OCI-LY7 (cell line): ENCODE results near the gene ANKRD22. TPM values are rescaled to one million over a fixed set of nuclear protein-coding genes. Genes with fewer than 3 reads are reported as not detected.

Source experiments
- BruUV-seq: library from RNA; stranded (reverse); fragments of 400-500 nt; replicated peaks from 2 replicates; lab custom pipeline; 2021; lab: Mats Ljungman, UMichigan
- CTCF ChIA-PET: fragments of 300-600 bp; sonication (Branson Sonifier 250); formaldehyde crosslinking; loops from one replicate; lab custom pipeline; 2022; ENCODE audit warnings: antibody characterized with exemption; ENCODE audit not compliant: unreplicated experiment; lab: Charles Lee
- POLR2A ChIA-PET: fragments of 300-600 bp; sonication (Branson Sonifier 250); formaldehyde crosslinking; loops from one replicate; lab custom pipeline; 2022; ENCODE audit warnings: antibody characterized with exemption; lab: Charles Lee
- DNase-seq: peaks from one replicate; pipeline ENCODE4 v3.0.0-alpha.2; 2015; ENCODE audit warnings: low spot score
- H2AFZ ChIP-seq: fragments of 200-600 bp; sonication (generic), shearing (Covaris generic); 2 replicates; pipeline ENCODE4 v1.6.1; 2014; ENCODE audit warnings: mild to moderate bottlenecking, antibody characterized with exemption, low read length, moderate library complexity
- H3K27ac ChIP-seq: fragments of 200-600 bp; sonication (generic); 2 replicates; pipeline ENCODE4 v1.5.1; 2014; ENCODE audit warnings: mixed run types, low read depth, mild to moderate bottlenecking, moderate library complexity, low read length, inconsistent platforms; ENCODE audit not compliant: poor library complexity, severe bottlenecking
- H3K36me3 ChIP-seq: fragments of 200-600 bp; sonication (generic); 2 replicates; pipeline ENCODE4 v1.6.1; 2014; ENCODE audit warnings: mild to moderate bottlenecking, antibody characterized with exemption, low read length, moderate library complexity, mixed read lengths; ENCODE audit not compliant: insufficient read depth
- H3K4me1 ChIP-seq: fragments of 200-600 bp; sonication (generic); 2 replicates; pipeline ENCODE4 v1.5.1; 2014; ENCODE audit warnings: mild to moderate bottlenecking, low read length; ENCODE audit not compliant: insufficient read depth, poor library complexity, severe bottlenecking
- H3K4me2 ChIP-seq: fragments of 200-600 bp; sonication (generic); 2 replicates; pipeline ENCODE4 v1.6.1; 2014; ENCODE audit warnings: mild to moderate bottlenecking, low read length
- H3K4me3 ChIP-seq: fragments of 200-600 bp; sonication (generic); 2 replicates; pipeline ENCODE4 v1.5.1; 2014; ENCODE audit warnings: mild to moderate bottlenecking, low read depth, low read length; ENCODE audit not compliant: poor library complexity, severe bottlenecking
- H3K79me2 ChIP-seq: fragments of 200-600 bp; sonication (generic); 2 replicates; pipeline ENCODE4 v1.6.1; 2016; ENCODE audit warnings: low read depth, mild to moderate bottlenecking, low read length, moderate library complexity, mixed read lengths; ENCODE audit not compliant: insufficient read depth
- H3K9me2 ChIP-seq: fragments of 200-600 bp; sonication (generic); 2 replicates; pipeline ENCODE4 v1.6.1; 2016; ENCODE audit warnings: mild to moderate bottlenecking, low read length, mixed read lengths; ENCODE audit not compliant: insufficient read depth
- H3K9me3 ChIP-seq: fragments of 200-600 bp; sonication (generic); 2 replicates; pipeline ENCODE4 v1.6.1; 2014; ENCODE audit warnings: mild to moderate bottlenecking, mixed run types, low read length, mixed read lengths
- H4K20me1 ChIP-seq: fragments of 200-600 bp; sonication (generic); 2 replicates; pipeline ENCODE4 v1.6.1; 2014; ENCODE audit warnings: mild to moderate bottlenecking, antibody characterized with exemption, low read length, moderate library complexity, mixed read lengths; ENCODE audit not compliant: insufficient read depth
- EZH2phosphoT487 ChIP-seq: fragments of 200-600 bp; sonication (generic); IDR thresholded peaks from 2 replicates; pipeline ENCODE4 v1.6.1; 2018; ENCODE audit warnings: low read depth, borderline replicate concordance, mild to moderate bottlenecking, mixed run types, antibody characterized with exemption, low read length, moderate library complexity, mixed read lengths
- intact Hi-C: fragments of 100-400 bp; cut with micrococcal nuclease; formaldehyde crosslinking; loops from one replicate; pipeline ENCODE4 v1.10.0; 2022; ENCODE audit not compliant: unreplicated experiment
- total RNA-seq, 2 experiments: library from RNA; depleted of rRNA in 1 of 2; stranded (reverse); fragments of >200 nt in 1 of 2; shearing (Covaris generic) in 1 of 2; gene quantifications; 2 replicates each; pipeline ENCODE4 v1.2.3, GENCODE V29; 2014 to 2022
- TF ChIP-seq, protein P1 (sequence below): fragments of 200-600 bp; sonication (generic); conservative IDR thresholded peaks from 2 replicates; pipeline ENCODE4 v1.5.1; 2014; ENCODE audit warnings: mild to moderate bottlenecking, antibody characterized with exemption, low read length, moderate library complexity, mixed read lengths

ANKRD22 gene
- total RNA-seq, 2 experiments from 2014 or later = not detected

- Histone ChIP-seq H2AFZ (no peak overlapping the region), H3K9me2 (no peaks in the 10 kb centered on the region)
- CTCF ChIA-PET = no interaction called here
Observed at GRCh38 chr10:88786032-88786770, 65.4 kb downstream of the ANKRD22 start.

GRCh38 chr10:88783724-88784123, 67.9 kb downstream of the ANKRD22 start:
- Histone ChIP-seq H3K4me2 (no peak overlapping the region), H4K20me1 (no peaks in the 10 kb centered on the region), H3K27ac (no peak overlapping the region), H3K36me3 (no peaks in the 10 kb centered on the region), H3K79me2 (no peaks in the 10 kb centered on the region), H3K9me2 (no peaks in the 10 kb centered on the region), H3K9me3 (no peaks in the 10 kb centered on the region), H3K4me3 (no peak overlapping the region), H2AFZ (no peak overlapping the region), H3K4me1 (no peaks in the 10 kb centered on the region)
- TF ChIP-seq, protein P1, sequence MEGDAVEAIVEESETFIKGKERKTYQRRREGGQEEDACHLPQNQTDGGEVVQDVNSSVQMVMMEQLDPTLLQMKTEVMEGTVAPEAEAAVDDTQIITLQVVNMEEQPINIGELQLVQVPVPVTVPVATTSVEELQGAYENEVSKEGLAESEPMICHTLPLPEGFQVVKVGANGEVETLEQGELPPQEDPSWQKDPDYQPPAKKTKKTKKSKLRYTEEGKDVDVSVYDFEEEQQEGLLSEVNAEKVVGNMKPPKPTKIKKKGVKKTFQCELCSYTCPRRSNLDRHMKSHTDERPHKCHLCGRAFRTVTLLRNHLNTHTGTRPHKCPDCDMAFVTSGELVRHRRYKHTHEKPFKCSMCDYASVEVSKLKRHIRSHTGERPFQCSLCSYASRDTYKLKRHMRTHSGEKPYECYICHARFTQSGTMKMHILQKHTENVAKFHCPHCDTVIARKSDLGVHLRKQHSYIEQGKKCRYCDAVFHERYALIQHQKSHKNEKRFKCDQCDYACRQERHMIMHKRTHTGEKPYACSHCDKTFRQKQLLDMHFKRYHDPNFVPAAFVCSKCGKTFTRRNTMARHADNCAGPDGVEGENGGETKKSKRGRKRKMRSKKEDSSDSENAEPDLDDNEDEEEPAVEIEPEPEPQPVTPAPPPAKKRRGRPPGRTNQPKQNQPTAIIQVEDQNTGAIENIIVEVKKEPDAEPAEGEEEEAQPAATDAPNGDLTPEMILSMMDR = no peak
- TF ChIP-seq EZH2phosphoT487 = no peak
- no peak for DNase-seq
- no TSS peak for BruUV-seq
- CTCF ChIA-PET = no interaction called here
- intact Hi-C loops = no loop called here
- POLR2A ChIA-PET = interaction anchor here (0.6 kb wide), 1 partner anchor 54 kb away, joined by 3 read pairs; no protein-coding TSS in a partner anchor

More at GRCh38 chr10:88786032-88786770, 65.4 kb downstream of the ANKRD22 start:
- intact Hi-C loops = no loop called here
- Histone ChIP-seq H3K79me2 (no peaks in the 10 kb centered on the region), H3K4me3 (no peak overlapping the region), H3K4me2 (no peak overlapping the region), H3K9me3 (no peaks in the 10 kb centered on the region), H4K20me1 (no peaks in the 10 kb centered on the region), H3K36me3 (no peaks in the 10 kb centered on the region), H3K27ac (no peak overlapping the region), H3K4me1 (no peaks in the 10 kb centered on the region)
- DNase-seq = no peak
- no TSS peak for BruUV-seq
- TF ChIP-seq, protein P1 = no peak
- no peak for TF ChIP-seq EZH2phosphoT487
- POLR2A ChIA-PET = no interaction called here

- no peaks in the 10 kb centered on the region for H3K9me2 ChIP-seq
- H3K9me3 ChIP-seq = no peaks in the 10 kb centered on the region
- intact Hi-C loops = no loop called here
- ChIA-PET POLR2A (no interaction called here), CTCF (no interaction called here)
- no peaks in the 10 kb centered on the region for H3K36me3 ChIP-seq
- no peak overlapping the region for H2AFZ ChIP-seq
- DNase-seq = no peak
- no TSS peak for BruUV-seq
- TF ChIP-seq, protein P1 = no peak
- TF ChIP-seq EZH2phosphoT487 = no peak
- H4K20me1 ChIP-seq = no peaks in the 10 kb centered on the region
- no peak overlapping the region for H3K4me2 ChIP-seq
- H3K79me2 ChIP-seq = no peaks in the 10 kb centered on the region
- H3K27ac ChIP-seq = no peak overlapping the region
- H3K4me1 ChIP-seq = no peaks in the 10 kb centered on the region
- H3K4me3 ChIP-seq = no peak overlapping the region
Observed at GRCh38 chr10:88782222-88782621, 69.4 kb downstream of the ANKRD22 start.
